ENCODE data around the gene PCDHGA10.

DNA sequence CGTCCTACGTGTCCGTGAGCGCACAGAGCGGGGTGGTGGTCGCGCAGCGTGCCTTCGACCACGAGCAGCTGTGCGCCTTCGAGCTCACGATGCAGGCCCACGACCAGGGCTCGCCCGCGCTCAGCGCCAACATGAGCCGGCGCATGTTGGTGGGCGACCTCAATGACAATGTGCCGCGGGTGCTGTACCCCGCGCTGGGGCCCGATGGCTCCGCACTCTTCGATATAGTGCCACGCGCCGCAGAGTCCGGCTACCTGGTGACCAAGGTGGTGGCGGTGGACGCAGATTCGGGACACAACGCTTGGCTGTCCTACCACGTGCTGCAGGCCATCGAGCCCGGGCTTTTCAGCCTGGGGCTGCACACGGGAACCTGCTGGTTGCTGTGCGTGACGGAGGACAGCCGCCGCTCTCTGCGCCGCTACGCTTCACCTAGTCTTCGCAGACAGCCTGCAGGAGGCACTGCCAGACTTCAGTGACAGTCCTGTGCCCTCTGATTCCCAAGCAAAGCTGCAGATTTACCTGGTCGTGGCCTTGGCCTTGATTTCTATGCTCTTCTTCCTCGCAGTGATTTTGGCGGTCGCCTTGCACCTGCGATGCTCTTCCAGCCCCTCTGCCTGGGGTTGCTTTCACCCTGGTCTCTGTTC is 15.1 kb downstream of the PCDHGA10 start:
- TF ChIP-seq, protein P1, sequence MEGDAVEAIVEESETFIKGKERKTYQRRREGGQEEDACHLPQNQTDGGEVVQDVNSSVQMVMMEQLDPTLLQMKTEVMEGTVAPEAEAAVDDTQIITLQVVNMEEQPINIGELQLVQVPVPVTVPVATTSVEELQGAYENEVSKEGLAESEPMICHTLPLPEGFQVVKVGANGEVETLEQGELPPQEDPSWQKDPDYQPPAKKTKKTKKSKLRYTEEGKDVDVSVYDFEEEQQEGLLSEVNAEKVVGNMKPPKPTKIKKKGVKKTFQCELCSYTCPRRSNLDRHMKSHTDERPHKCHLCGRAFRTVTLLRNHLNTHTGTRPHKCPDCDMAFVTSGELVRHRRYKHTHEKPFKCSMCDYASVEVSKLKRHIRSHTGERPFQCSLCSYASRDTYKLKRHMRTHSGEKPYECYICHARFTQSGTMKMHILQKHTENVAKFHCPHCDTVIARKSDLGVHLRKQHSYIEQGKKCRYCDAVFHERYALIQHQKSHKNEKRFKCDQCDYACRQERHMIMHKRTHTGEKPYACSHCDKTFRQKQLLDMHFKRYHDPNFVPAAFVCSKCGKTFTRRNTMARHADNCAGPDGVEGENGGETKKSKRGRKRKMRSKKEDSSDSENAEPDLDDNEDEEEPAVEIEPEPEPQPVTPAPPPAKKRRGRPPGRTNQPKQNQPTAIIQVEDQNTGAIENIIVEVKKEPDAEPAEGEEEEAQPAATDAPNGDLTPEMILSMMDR (tag by site-specific recombination; IDR thresholded peaks at IDR 0.05) = no peak
- TF ChIP-seq, protein P2, sequence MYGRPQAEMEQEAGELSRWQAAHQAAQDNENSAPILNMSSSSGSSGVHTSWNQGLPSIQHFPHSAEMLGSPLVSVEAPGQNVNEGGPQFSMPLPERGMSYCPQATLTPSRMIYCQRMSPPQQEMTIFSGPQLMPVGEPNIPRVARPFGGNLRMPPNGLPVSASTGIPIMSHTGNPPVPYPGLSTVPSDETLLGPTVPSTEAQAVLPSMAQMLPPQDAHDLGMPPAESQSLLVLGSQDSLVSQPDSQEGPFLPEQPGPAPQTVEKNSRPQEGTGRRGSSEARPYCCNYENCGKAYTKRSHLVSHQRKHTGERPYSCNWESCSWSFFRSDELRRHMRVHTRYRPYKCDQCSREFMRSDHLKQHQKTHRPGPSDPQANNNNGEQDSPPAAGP (tag by site-specific recombination; IDR thresholded peaks at IDR 0.05) = no peak
- TF ChIP-seq BCL11B (tag by site-specific recombination; IDR thresholded peaks at IDR 0.05; ENCODE audit: low read depth) (no peak), ZNF37A (tag by site-specific recombination; IDR thresholded peaks at IDR 0.05) (no peak), ZNF24 (tag by site-specific recombination; IDR thresholded peaks at IDR 0.05) (no peak), ZNF121 (tag by site-specific recombination; IDR thresholded peaks at IDR 0.05) (no peak), ZNF157 (tag by site-specific recombination; IDR thresholded peaks at IDR 0.05) (no peak), TRIM28 (IDR thresholded peaks at IDR 0.05; ENCODE audit: borderline replicate concordance, low read length) (no peak), HOXC10 (CRISPR knock-in tag; IDR thresholded peaks at IDR 0.05) (no peak)
- TF ChIP-seq, protein P3, sequence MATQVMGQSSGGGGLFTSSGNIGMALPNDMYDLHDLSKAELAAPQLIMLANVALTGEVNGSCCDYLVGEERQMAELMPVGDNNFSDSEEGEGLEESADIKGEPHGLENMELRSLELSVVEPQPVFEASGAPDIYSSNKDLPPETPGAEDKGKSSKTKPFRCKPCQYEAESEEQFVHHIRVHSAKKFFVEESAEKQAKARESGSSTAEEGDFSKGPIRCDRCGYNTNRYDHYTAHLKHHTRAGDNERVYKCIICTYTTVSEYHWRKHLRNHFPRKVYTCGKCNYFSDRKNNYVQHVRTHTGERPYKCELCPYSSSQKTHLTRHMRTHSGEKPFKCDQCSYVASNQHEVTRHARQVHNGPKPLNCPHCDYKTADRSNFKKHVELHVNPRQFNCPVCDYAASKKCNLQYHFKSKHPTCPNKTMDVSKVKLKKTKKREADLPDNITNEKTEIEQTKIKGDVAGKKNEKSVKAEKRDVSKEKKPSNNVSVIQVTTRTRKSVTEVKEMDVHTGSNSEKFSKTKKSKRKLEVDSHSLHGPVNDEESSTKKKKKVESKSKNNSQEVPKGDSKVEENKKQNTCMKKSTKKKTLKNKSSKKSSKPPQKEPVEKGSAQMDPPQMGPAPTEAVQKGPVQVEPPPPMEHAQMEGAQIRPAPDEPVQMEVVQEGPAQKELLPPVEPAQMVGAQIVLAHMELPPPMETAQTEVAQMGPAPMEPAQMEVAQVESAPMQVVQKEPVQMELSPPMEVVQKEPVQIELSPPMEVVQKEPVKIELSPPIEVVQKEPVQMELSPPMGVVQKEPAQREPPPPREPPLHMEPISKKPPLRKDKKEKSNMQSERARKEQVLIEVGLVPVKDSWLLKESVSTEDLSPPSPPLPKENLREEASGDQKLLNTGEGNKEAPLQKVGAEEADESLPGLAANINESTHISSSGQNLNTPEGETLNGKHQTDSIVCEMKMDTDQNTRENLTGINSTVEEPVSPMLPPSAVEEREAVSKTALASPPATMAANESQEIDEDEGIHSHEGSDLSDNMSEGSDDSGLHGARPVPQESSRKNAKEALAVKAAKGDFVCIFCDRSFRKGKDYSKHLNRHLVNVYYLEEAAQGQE (tag by site-specific recombination; IDR thresholded peaks at IDR 0.05) = no peak
- TF ChIP-seq, protein P4, sequence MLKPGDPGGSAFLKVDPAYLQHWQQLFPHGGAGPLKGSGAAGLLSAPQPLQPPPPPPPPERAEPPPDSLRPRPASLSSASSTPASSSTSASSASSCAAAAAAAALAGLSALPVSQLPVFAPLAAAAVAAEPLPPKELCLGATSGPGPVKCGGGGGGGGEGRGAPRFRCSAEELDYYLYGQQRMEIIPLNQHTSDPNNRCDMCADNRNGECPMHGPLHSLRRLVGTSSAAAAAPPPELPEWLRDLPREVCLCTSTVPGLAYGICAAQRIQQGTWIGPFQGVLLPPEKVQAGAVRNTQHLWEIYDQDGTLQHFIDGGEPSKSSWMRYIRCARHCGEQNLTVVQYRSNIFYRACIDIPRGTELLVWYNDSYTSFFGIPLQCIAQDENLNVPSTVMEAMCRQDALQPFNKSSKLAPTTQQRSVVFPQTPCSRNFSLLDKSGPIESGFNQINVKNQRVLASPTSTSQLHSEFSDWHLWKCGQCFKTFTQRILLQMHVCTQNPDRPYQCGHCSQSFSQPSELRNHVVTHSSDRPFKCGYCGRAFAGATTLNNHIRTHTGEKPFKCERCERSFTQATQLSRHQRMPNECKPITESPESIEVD (tag by site-specific recombination; IDR thresholded peaks at IDR 0.05) = no peak
- TF ChIP-seq, protein P5, sequence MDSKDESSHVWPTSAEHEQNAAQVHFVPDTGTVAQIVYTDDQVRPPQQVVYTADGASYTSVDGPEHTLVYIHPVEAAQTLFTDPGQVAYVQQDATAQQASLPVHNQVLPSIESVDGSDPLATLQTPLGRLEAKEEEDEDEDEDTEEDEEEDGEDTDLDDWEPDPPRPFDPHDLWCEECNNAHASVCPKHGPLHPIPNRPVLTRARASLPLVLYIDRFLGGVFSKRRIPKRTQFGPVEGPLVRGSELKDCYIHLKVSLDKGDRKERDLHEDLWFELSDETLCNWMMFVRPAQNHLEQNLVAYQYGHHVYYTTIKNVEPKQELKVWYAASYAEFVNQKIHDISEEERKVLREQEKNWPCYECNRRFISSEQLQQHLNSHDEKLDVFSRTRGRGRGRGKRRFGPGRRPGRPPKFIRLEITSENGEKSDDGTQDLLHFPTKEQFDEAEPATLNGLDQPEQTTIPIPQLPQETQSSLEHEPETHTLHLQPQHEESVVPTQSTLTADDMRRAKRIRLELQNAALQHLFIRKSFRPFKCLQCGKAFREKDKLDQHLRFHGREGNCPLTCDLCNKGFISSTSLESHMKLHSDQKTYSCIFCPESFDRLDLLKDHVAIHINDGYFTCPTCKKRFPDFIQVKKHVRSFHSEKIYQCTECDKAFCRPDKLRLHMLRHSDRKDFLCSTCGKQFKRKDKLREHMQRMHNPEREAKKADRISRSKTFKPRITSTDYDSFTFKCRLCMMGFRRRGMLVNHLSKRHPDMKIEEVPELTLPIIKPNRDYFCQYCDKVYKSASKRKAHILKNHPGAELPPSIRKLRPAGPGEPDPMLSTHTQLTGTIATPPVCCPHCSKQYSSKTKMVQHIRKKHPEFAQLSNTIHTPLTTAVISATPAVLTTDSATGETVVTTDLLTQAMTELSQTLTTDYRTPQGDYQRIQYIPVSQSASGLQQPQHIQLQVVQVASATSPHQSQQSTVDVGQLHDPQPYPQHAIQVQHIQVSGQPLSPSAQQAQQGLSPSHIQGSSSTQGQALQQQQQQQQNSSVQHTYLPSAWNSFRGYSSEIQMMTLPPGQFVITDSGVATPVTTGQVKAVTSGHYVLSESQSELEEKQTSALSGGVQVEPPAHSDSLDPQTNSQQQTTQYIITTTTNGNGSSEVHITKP (tag by site-specific recombination; IDR thresholded peaks at IDR 0.05) = no peak

All from HEK293 (cell line).